ENCODE results near the gene PIK3R6.

DNA sequence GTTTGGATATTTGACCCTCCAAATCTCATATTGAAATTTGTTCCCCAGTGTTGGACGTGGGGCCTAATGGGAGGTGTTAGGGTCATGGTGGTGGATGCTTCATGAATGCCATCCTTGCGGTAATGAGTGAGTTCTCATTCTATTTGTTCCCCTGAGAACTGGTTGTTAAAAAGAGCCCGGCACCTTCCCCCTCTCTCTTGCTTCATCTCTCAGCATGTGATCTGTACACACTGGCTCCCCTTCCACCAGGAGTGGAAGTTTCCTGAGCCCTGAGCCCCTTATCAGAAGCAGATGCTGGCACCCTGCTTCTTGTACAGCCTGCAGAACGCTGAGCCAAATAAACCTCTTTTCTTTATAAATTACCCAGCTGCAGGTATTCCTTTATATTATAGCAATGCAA lies 25.6 kb downstream of the PIK3R6 start:
- TF ChIP-seq, protein P1, sequence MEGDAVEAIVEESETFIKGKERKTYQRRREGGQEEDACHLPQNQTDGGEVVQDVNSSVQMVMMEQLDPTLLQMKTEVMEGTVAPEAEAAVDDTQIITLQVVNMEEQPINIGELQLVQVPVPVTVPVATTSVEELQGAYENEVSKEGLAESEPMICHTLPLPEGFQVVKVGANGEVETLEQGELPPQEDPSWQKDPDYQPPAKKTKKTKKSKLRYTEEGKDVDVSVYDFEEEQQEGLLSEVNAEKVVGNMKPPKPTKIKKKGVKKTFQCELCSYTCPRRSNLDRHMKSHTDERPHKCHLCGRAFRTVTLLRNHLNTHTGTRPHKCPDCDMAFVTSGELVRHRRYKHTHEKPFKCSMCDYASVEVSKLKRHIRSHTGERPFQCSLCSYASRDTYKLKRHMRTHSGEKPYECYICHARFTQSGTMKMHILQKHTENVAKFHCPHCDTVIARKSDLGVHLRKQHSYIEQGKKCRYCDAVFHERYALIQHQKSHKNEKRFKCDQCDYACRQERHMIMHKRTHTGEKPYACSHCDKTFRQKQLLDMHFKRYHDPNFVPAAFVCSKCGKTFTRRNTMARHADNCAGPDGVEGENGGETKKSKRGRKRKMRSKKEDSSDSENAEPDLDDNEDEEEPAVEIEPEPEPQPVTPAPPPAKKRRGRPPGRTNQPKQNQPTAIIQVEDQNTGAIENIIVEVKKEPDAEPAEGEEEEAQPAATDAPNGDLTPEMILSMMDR (conservative IDR thresholded peaks at IDR 0.05; ENCODE audit: low read length), result no peak
- TF ChIP-seq EZH2phosphoT487 (IDR thresholded peaks at IDR 0.05; ENCODE audit: borderline replicate concordance), result no peak
